ENCODE results near the gene RGS19. TPM values are rescaled to one million over a fixed set of nuclear protein-coding genes. Genes with fewer than 3 reads are reported as not detected.

RGS19 gene
- polyA plus RNA-seq, 1 donor (not counting 4 experiments of a cell fraction or from before 2014, with no cell fraction given) = 11.8 TPM

DNA sequence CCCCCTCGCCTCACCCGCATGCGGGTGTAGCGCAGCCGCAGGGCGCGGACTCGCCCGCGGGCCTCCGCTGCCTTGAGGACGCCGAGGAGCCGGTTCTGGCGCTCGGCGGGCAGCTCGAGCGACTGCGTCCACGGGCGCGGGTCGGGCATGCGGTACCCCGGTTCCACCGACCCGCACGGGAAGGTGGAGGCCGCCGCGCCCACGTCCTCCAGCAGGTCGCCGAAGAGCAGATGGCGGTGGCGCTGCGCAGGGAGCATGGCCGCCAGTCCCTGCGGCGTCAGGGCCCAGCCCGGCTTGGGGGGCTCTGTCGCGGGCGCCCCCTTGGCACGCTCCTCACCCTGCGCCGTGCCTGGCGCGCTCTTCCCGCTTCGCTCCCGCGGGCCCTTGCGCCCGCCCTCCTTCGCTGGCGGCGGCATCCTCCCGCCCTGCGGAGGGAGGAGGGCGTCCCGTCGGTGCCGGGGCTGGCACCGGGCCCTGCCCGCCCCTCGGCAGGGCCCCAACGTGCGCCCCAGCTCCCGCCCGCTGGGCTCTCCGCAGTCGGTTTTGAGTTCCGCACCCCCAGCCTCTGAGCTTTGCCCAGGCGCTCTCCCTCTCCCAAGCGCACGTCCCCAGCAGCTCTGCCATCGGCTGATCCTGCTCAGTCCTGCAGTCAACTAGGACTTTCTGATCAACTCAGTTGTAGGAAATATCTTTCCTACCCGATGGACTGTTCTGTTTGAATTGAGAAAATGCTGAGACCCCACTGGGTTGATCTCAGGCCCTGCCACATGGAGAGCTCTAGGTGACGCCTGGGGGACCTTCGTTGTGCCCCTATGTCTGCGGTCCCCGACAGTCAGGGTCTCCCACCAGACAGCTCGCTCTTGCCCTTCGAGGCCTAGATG, 4.7 kb upstream of the RGS19 start, which contains the start of gene LKAAEAR1:
Gene LKAAEAR1, minus strand, starts transcription at position 595 of the 881 bp plus-strand sequence. Its CDS starts 179 bp downstream, at position 416.
- Histone ChIP-seq H3K36me3 (ENCODE audit: control insufficient read depth in 2 of 2, extremely low read depth in 1 of 2, insufficient read depth in 2 of 2, low read length in 2 of 2) (no peaks in the 10 kb centered on the region), H4K20me1 (ENCODE audit: control insufficient read depth, extremely low read depth, insufficient read depth, low read length) (no peaks in the 10 kb centered on the region), H3K9ac (ENCODE audit: control insufficient read depth, extremely low read depth, insufficient read depth, low read length) (no peak within 1 kb of the TSS), H3K4me2 (ENCODE audit: control insufficient read depth, extremely low read depth, insufficient read depth, low read depth, low read length) (peak within 1 kb of the TSS; percentile 78), H3K9me1 (ENCODE audit: control insufficient read depth, extremely low read depth, insufficient read depth, low read length) (no peaks in the 10 kb centered on the region), H3K4me1 (ENCODE audit: control insufficient read depth, extremely low read depth, insufficient read depth, low read length) (peaks cover 6% of the 10 kb centered on the region), H3K9me3 (ENCODE audit: control insufficient read depth, low read depth, low read length) (no peaks in the 10 kb centered on the region), H3K27me3 (ENCODE audit: control insufficient read depth, extremely low read depth, insufficient read depth, low read length) (peaks cover 43% of the 10 kb centered on the region), H3K27ac (ENCODE audit: control insufficient read depth, insufficient read depth, low read length) (no peak within 1 kb of the TSS), H3K4me3 (ENCODE audit: control insufficient read depth in 2 of 3, extremely low read depth in 1 of 3, insufficient read depth in 2 of 3, low read depth in 1 of 3, low read length in 3 of 3) (peak within 1 kb of the TSS; percentile 32 to 38 (median 38)), H3K79me2 (ENCODE audit: control insufficient read depth, insufficient read depth, low read length) (no peaks in the 10 kb centered on the region), H2AFZ (ENCODE audit: control insufficient read depth, low read length) (peak within 1 kb of the TSS; percentile 51)
- dilution Hi-C loops (cut with MboI; ENCODE audit: extremely low pct_ligation_motif_present, low sequenced_read_pairs) = no loop called here
- FAIRE-seq (no peak), DNase-seq (ENCODE audit: low read depth, low spot score) (no peak)
- peak; percentile 79 for TF ChIP-seq EZH2 (IDR thresholded peaks at IDR 0.05; ENCODE audit: low read length)
- TF ChIP-seq CTCF (optimal IDR thresholded peaks at IDR 0.05 in 1 of 3, IDR thresholded peaks at IDR 0.05 in 1 of 3, conservative IDR thresholded peaks at IDR 0.05 in 1 of 3; ENCODE audit: extremely low read depth in 1 of 3, insufficient read depth in 2 of 3, low read length in 3 of 3) = no peak

DNA sequence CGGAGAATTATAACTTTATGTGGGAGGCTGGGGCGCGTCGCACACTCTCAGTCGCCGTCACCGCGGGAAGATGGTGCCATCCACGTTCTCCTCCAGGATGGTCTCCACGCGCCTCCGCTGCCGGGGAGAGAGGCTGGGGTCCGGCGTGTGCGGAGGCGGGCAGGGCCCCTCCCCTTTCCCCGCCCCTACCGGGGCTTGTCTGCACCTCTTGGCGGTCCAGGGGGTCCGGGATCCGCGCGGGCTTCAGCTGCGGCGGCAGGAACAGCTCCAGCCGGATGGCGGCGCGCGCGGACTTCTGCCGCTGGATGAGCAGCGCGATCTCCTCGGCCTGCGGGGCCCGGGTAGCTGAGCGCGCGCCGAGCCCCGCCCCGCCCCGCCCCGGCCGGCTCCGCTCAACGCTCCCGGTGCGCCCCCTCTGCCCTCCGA, 4.1 kb upstream of the RGS19 start:
- no peak for FAIRE-seq
- H3K9ac ChIP-seq (ENCODE audit: control insufficient read depth, extremely low read depth, insufficient read depth, low read length) = no peak overlapping the region
- no peak overlapping the region for H3K27ac ChIP-seq (ENCODE audit: control insufficient read depth, insufficient read depth, low read length)

More for the DNA sequence above, 4.1 kb upstream of the RGS19 start:
- no peak for DNase-seq (ENCODE audit: low read depth, low spot score)
- Histone ChIP-seq H4K20me1 (ENCODE audit: control insufficient read depth, extremely low read depth, insufficient read depth, low read length) (no peaks in the 10 kb centered on the region), H3K36me3 (ENCODE audit: control insufficient read depth in 2 of 2, extremely low read depth in 1 of 2, insufficient read depth in 2 of 2, low read length in 2 of 2) (no peaks in the 10 kb centered on the region), H3K4me1 (ENCODE audit: control insufficient read depth, extremely low read depth, insufficient read depth, low read length) (peaks cover 12% of the 10 kb centered on the region), H3K79me2 (ENCODE audit: control insufficient read depth, insufficient read depth, low read length) (no peaks in the 10 kb centered on the region), H3K4me2 (ENCODE audit: control insufficient read depth, extremely low read depth, insufficient read depth, low read depth, low read length) (peak overlapping the region; percentile 78), H3K9me1 (ENCODE audit: control insufficient read depth, extremely low read depth, insufficient read depth, low read length) (no peaks in the 10 kb centered on the region), H2AFZ (ENCODE audit: control insufficient read depth, low read length) (peak overlapping the region; percentile 51), H3K27me3 (ENCODE audit: control insufficient read depth, extremely low read depth, insufficient read depth, low read length) (peaks cover 43% of the 10 kb centered on the region), H3K4me3 (ENCODE audit: control insufficient read depth in 2 of 3, extremely low read depth in 1 of 3, insufficient read depth in 2 of 3, low read depth in 1 of 3, low read length in 3 of 3) (peak overlapping the region; percentile 32 to 38 (median 38)), H3K9me3 (ENCODE audit: control insufficient read depth, low read depth, low read length) (no peaks in the 10 kb centered on the region)
- dilution Hi-C loops (cut with MboI; ENCODE audit: extremely low pct_ligation_motif_present, low sequenced_read_pairs) = no loop called here
- no peak for TF ChIP-seq EZH2 (IDR thresholded peaks at IDR 0.05; ENCODE audit: low read length)
- peak in 2 of 3 experiments; percentile 76 to 80 for TF ChIP-seq CTCF (optimal IDR thresholded peaks at IDR 0.05 in 1 of 3, IDR thresholded peaks at IDR 0.05 in 1 of 3, conservative IDR thresholded peaks at IDR 0.05 in 1 of 3; ENCODE audit: extremely low read depth in 1 of 3, insufficient read depth in 2 of 3, low read length in 3 of 3)
